GM19035 (cell line): Measurements from ENCODE around the gene PICK1.

ENCODE experiments used
- ATAC-seq: cut with Tn5 transposase; IDR thresholded peaks from one replicate; pipeline ENCODE4 v1.9.1; 2021; ENCODE audit not compliant: unreplicated experiment

The PICK1 gene

GRCh38 chr22:38046070-38046748 is 11.0 kb upstream of the PICK1 start:
- no peak for ATAC-seq

DNA sequence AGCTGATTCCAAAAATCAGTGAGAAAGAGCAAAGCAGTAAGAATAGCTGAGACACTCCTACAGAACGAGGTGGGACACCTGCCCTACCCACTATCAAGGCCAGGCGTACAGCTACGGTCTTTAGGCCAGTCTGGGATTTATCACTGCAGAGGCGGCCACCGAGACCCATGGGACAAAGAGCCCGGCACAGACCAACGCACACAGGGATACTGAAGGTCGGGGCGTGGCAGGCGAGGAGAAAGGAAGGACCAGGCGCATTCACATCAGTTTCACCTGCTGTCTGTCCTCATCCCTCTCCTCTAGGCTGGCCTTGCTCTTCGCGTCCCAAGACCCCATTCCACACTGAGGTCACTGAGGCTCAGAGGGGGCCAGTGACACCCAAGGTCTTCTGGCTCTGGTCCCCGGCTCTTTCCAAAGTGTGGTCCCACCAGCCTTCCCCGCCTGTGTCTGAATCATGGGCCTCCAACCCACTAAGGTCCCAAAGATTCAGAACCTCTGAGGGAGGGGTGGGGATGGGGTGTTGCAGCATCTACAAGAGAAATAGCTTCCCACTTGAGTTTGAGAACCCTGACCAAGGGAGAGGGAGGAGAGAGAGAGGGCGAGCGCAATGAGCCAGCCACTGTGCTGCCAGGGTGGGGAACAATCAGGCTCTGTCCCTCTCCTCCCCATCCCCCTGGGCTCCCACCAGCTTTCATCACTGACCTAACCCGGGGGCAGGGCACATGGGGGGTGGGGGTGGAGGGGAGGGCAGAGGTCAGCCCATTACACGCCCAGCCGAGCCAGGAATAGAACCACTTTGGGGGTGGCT is 7.2 kb upstream of the PICK1 start:
- no peak for ATAC-seq

- ATAC-seq: no peak
Measured at GRCh38 chr22:38050720-38051119, 6.5 kb upstream of the PICK1 start.

GRCh38 chr22:38051261-38051660 is 5.9 kb upstream of the PICK1 start:
- no peak for ATAC-seq

DNA sequence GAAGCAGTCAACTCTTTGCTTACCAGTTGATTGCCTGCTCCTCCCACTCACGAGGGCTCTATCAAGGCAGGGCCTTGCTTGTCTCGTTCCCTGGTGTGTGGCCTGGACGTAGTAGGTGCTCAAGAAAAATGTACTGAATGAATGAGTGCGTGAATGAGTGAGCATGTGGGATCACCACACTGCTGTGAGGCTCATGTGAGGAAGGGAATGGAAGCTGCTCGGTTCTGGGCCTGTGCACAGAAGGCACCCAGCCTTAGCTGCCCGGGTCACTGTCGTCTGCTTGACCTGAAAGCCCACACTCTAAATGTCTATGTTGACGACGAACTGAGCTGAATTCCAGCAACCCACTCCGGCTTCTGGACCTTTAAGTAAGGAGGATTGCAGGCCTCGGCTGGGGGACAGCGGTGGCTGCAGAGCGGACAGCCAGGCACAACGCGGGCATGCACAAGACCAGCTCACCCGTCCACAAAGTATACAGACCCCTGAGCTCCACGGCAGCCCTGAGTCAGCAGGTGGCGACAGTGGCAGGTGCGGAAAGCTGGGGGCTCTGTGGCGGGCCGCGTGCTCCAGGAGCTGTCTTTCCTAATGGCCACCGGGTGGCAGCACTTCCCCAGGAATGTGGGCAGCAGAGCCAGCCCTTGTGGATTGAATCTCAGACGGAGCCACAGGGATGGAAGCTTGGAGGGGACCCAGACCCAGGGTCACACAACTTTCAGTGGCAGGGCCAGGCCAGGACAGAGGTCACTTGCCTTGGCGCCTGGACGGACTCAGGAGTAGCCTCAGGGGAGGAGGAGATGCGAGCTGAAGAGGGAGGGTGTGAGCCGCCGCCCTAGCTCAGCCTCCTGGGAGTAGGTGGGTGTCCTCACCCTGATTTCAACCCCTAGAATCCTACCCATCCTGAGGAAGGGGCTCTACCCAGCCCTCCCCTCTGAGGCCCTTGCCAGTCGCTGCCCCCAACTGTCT is 5.0 kb upstream of the PICK1 start:
- peak; percentile 58 for ATAC-seq

- ATAC-seq: no peak
Measured at GRCh38 chr22:38062791-38063190, 5.6 kb downstream of the PICK1 start.

DNA sequence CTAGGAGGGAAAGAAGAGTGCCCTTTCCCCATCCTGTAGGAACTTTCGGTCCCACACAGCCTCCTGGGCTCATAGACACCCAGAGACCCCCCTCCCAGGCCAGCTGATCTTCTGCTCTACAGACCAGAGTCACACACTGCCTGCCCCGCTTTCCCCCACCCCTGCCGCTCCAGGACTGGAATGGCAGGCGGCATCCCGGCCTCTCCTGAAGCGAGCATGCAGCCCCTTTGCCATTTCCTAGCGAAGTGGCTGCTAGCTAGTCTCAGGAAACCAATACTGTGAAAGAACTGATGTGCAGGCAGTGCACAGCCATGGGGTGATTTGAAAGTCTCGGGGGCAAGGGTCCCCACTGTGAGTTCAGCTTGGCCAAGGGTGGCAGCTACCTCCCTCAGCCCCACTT is 8.3 kb downstream of the PICK1 start:
- ATAC-seq: no peak

DNA sequence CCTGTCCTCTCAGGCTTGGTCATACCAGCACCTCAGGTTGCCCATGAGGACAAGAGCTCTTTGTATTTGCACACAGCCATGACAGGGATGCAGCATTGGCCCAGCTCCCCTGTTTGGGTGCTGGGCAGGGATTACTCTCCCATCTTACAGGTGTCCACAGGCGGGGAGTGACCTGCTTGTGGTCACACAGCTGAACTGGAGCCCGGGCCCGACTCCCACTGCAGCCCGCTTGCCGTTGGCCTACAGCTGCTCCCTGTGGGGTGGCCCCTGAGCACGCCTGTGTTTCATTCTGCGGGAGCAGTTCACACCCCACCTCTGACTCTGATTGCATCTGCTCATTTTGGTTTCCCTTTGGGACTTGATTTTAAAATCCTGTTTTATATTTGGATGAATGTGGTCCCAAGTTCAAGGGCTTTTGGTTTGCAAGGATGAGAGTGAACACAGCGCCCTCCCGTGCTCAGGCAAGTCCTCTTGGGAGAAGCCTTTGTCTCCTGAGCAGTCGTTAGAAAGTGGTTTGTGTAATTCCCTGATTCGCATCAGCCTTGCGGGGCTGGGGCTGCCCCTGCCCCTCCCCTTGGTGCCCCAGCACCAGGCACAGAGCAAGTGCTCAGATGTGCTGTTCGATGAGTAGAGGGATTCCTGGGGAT is 9.3 kb downstream of the PICK1 start:
- no peak for ATAC-seq

DNA sequence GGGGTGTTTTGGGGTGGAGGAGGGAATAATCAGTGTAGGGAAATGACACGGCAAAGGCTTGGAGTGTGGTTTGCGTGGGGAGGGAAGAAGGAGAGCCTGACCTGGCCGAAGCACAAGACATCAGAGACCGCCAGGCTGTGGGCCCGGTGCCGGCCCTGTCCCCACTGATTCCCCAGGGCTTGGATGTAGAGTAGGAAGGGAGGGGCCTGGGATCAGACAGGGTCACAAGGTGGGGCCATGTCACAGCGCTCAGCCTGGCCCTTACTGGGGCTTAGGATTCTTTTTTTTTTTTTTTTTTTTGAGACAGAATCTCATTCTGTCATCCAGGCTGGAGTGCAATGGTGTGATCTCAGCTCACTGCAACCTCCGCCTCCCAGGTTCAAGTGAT is 9.8 kb downstream of the PICK1 start:
- no peak for ATAC-seq

DNA sequence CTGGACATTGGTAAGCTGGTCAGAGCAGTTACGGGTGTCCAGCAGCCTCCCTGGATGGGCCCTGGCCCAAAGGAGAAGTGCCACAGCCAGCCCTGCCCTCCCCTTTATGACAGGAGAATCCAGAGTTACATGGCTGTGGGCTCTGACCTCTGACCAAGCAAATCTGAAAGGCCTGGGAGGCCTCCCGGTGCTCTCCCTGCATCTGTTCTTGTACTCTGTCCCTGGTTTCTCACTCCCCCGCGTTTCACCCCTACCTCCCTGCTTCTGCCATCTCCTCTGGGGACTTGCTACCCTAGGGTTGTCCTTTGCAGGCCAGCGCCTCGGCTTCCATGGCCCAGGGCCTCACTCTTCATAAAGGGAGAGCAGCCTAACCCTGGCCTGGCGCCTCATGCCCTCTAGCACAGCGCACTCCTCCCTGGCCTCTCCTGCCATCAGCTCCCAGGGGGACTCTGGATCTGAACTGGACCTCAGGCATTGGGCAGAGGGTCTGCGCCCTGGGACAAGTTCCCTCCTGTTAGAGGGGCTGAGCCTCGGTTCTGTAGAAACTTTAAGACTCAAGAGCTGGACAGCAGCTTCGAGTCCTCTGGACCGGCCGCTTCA is 10.7 kb downstream of the PICK1 start:
- ATAC-seq: no peak

- ATAC-seq: no peak
Measured at GRCh38 chr22:38068641-38069371, 11.6 kb downstream of the PICK1 start.

DNA sequence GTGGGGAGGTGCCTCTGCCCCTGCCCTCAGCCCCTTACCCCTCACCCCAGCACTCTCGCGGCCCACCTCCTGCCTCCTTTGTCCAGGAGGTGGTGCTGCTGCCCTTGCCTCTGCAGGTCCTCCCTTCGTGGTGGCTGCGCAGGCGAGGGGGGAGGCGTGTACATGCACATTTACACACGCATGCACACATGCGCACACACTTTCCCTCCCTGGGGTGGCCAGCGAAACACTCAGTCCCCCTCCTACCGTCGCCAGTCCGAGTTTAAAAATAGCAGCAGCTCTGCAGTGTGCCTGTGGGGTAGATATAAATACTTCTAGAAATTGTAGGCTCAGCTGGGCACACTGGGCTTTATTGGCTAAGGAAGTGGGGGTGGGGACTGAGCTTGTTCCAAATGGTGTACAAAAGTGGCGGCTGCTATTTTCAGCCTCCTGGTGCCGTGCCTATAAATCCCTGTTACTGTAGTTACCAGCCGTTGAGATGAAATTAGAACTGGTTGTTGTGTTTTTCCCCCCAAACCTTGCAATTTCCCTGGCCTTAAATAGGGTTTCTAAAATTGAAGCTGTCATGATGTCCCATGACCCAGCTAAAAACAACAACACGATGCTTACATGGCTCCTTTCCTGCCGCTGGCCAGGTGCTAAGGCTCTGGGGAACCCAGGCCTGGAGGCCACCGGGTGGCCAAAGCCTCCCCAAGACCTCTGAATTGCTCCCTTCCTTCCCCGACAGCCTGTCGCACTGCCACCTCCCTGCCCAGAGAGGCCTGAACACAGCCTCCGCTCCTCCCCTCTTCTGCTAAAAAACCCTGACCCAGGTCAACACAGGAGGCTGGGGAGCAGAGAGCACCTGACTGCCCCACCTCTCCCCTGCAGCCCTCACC is 12.4 kb downstream of the PICK1 start:
- ATAC-seq: no peak

DNA sequence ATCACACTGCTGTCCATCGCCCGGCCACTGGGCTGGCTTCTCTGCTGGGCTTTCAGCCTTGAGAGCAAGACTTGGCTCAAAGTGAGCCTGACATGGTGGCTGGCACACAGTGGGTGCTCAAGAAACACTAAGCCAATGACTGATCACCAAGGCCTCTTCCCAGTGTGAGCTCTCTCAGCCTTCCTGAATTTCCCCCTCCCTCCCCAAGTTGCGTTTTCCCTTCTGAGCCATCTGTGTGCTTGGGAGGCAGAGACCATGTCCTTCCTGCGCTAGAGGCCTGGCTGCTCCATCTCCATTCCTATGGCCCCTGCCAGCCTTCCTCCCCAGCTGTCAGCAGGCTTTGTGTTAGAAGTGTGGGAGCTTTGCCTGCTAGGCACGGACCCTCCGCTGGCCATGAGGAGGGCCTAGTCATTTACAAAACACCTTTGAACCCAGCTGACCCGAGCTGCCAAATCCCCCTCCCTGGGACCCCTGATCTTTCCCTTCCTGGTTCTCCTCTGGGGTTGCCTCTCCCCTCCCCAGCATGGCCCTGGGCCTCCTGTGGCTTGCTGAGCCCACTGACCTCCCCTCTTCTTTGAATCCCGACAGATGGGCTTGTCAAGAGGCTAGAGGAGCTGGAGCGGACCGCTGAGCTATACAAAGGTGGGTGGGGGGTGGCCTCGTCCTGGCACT is 13.2 kb downstream of the PICK1 start:
- no peak for ATAC-seq

DNA sequence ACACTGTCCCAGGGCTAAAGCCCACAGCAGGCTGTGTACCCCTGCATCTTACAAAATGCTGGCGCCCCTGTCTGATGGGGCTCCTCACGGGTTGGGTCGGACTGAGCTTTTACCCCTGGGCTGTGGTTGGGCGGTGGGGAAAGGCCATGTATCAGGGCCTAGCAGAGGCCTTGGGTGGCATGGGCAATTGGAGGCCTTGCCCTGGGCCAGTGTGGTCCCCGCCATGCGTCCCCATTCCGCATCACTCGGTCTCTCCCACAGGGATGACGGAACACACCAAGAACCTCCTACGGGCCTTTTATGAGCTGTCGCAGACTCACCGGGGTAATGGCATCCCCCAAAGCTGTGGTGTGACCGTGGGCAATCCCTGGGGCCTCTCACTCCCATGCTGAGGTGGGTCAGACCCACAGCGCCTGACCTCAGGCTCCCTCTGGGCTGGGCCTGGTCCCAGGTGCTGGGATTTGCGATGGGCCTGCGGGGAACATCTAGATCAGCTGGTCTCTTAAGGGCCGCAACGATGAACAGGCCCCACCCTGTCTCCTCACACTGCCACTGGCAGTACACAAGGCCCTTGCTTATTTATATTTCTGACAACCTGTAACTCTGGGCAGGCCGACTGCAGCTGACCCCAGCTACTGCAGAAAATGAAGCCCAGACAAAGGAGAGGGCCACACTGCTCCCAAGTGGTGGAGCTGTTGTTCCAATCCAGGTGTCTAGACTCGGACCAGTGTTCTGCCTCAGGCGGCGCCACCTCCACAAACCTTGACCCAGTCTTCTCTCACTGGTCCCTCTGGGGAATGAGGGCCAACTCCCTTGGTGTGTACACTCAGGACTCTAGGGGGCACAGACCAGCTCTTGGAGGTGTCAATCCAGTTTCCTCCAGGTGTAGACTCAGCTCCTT is 14.5 kb downstream of the PICK1 start:
- no peak for ATAC-seq

DNA sequence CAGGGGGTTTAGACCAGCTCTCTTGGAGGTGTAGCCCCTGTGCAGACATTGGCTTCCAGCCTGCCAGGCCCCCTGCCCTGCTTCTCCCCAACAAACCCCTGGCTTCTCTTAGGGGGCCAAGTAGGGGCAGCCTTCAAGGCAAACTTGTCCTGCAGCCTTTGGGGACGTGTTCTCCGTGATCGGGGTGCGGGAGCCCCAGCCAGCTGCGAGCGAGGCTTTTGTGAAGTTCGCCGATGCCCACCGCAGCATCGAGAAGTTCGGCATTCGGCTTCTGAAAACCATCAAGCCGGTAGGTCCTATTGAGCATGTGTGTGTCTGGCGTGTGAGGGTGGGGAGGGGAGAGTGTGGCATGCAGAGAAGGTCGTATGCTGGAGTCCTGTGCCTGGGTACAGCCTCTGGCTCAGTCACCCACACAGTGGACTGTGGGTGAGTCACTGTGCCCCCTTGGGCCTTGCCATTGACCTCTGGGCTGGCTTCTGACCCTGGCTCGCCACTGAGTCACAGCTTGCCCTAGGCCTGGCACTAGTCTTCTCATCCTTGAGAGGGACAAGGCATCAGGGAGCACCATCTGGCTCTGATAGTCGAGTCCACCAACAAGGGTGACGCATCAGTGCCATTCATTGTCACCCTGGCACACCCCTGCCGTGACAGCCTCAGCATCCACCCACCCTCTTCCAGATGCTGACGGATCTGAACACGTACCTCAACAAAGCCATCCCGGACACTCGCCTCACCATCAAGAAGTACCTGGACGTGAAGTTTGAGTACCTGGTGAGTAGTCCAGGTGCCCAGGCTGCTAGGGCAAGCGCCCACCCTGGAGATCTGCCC is 15.3 kb downstream of the PICK1 start:
- no peak for ATAC-seq
